ENCODE data around the gene AHNAK2.
"Not testable (repeated sequence)": the region's sequence is repeated elsewhere in the genome, so short reads cannot be mapped to it uniquely, and the experiment has no call there.

AHNAK2 gene
- 0 to 0.37 (median 0.13) reads per million in 4 experiments for total RNA-seq

DNA sequence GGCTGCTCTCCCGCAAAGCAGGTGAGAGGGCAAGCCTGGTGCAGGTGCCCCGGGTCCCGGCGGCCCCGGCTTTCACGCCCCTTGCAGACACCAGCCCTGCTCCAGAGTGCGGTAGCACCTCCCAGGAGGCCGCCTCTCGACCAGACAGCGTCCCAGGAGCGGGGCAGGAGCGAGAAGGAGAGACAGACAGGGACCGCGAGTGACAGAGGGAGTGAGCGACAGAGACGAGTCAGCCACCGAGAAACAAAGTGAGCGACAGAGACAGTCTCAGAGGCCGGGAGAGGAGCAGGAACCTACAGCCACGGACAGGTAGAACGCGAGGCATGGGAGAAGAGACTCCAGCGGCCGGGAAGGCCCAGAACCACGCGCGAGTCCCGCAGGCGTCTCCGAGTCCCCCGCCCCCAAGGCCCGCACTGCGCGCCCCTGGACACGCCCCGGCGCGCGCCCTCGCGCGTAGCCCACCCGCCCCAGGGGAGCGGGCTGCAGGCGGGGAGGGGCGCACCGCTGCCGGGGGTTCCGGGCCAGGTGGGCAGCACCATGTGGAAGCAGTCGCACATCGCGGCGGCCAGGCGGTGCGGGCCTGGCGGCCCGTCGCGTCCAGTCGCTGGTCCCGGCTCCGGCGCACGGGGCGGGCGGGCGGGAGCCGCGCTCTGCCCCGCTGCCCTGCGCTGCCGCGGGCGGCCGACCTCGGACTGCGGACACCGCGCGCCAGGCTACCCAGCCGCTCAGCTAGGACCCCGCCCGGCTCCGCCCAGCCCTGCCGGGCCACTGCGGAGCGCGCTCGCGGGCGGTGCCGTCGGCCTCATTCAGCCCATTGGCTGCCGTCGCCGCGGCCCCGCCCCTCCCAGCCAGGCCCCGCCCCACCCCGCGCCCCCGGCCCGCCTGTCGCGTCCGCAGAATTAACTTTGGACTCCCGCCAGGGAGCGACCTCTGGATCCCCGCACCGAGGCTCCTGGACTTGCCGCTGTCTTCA lies at the start of gene AHNAK2:
Gene AHNAK2, minus strand, starts transcription at position 694 of the 973 bp plus-strand sequence. Its CDS starts 137 bp downstream, at position 557.
- peak; percentile 19 for DNase-seq

- not testable (repeated sequence) for DNase-seq
Measured at GRCh38 chr14:105027718-105028117, 49.5 kb upstream of the AHNAK2 start.

DNA sequence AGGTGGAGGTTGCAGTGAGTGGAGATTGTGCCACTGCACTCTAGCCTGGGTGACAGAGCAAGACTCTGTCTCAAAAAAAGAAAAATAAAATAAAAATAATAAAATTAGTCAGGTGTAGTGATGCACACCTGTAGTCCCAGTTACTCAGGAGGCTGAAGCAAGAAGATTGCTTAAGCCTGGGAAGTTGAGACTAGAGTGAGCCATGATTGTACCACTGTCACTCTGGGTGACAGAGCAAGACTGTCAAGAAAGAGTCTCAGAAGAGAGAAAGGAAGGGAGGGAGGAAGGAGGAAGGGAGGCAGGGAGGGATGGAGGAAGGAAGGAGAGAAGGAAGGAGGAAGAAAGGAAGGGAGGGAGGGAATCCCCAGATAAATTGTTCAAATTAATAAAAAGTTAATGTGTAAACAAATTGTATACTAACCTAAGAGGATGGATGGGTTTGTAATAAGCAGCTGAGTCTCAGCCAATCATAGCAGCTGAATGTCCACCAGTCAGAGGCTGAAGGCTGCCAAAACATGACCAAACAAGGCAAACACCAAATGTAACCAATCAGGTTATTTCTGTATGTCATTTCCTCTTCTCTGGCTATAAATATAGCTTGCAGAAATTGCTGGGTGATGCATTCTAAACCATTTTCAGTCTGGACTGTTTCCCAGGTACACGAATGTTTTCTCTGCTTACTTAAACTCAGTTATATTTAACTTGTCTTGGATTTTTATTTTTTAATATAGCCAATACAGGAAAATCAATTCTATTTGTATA lies 48.8 kb upstream of the AHNAK2 start:
- no peak for DNase-seq

DNA sequence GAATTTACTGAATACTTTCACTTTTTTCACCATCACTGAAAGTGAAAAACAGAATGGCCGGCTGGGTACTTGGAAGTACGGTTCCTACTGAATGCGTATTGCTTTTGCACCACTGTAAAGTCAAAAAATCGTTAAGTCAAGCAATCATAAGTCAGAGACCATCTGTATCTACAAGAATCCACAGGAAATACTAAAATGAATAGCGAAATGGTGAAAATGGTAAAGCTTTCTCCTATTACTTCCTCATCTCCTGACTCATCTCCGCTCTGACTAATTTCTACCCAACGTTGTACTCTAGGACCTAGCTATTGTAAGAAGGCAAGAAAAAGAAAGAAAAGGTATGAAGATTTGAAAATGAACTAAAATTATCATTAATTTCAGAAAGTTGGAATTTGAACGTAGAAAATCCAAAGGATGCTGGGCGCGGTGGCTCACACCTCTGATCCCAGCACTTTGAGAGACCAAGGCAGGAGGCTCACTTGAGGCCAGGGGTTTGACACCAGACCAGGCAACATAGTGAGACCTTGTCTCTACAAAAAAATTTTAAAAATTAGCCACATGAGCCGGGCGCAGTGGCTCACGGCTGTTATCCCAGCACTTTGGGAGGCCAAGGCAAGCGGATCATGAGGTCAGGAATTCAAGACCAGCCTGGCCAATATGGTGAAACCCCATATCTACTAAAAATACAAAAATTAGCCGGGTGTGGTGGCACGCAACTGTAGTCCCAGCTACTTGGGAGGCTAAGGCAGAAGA lies 48.0 kb upstream of the AHNAK2 start:
- no peak for DNase-seq

- DNase-seq, result no peak
Measured at GRCh38 chr14:105025429-105025828, 47.3 kb upstream of the AHNAK2 start.

- DNase-seq, result no peak
Measured at GRCh38 chr14:105023791-105024480, 45.8 kb upstream of the AHNAK2 start.

DNA sequence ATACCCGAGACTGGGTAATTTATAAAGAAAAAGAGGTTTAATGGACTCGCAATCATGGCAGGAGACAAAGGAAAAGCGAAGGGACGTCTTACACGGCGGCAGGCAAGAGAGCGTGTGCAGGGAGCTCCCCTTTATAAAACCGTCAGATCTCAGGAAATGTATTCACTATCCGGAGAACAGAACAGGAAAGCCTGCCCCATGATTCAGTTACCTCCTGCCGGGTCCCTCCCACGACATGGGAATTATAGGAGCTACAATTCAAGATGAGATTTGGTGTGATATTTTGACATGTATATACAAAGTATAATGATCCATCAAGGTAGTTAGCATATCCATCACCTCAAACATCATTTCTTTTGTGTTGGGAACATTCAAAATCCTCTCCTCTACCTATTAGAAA lies 45.0 kb upstream of the AHNAK2 start:
- DNase-seq, result no peak

- DNase-seq, result no peak
Measured at GRCh38 chr14:105022276-105022670, 44.1 kb upstream of the AHNAK2 start.

- peak; percentile 23 for DNase-seq
Measured at GRCh38 chr14:105021656-105022275, 43.6 kb upstream of the AHNAK2 start.

- peak; percentile 97 for DNase-seq
Measured at GRCh38 chr14:105020815-105021655, 42.9 kb upstream of the AHNAK2 start, which contains the start of gene CDCA4. Gene CDCA4 (minus strand): TSS chr14:105021083. CDS start chr14:105011929, 9,154 bp downstream.

- peak; percentile 54 for DNase-seq
Measured at GRCh38 chr14:105019861-105020814, 42.0 kb upstream of the AHNAK2 start.

DNA sequence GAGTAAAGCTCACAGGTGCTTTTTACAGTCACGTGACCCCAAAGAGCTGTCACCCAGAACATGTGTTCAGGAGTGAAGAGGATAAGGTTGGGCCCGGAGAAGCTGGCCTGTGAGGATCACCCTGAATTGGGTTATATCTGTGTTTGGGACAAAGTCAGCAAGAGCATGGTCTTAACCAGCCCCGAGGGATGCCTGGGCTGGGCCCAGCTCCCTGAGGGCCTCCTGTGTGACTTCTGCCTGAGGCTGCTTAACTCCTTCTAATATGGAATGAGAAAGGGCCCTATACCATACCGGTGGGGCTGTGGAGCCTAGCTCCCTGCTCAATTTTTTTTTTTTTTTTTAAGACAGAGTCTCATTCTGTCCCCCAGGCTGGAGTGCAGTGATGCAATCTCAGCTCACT lies 40.2 kb upstream of the AHNAK2 start:
- DNase-seq, result no peak

GRCh38 chr14:105015905-105016304 lies 37.7 kb upstream of the AHNAK2 start:
- no peak for DNase-seq

GRCh38 chr14:105015242-105015641 lies 37.1 kb upstream of the AHNAK2 start:
- DNase-seq, result no peak

DNA sequence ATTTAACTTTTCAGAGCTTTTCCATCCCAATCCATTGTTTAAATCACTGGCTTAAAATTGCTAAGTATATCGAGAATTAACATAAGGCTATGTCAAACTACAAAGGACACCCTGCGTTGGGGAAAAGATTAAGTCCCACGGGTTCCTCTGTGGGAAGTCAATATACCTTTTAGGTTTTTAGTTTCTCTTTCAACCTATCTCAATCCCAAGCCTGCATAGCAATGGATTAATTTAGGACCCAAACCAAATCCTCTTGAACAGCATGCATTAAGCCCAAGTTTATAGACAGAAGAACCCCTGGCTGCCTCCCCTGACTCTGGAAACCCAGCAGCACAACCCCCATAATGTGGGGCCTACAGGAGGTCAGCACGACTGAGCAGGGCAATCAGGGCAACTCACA lies 36.5 kb upstream of the AHNAK2 start:
- no peak for DNase-seq

DNA sequence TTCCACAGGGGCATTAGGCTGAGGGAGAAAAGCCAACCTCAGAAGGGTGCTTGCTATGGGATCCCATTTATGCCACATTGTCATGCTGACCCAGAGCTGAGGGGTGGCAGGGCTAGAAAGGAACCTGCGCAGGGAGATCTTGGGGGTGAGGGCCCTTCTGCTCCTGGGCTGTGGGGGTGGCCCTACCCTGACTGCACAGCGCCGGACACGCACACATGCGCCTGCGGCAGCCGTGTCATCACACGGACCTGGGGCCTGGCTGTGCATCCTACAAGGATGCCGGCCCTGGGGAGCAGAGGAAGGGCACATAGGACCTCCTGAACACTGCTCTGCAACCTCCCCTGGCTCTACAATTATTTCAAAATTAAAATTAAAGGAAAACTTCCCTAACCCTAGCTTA lies 35.9 kb upstream of the AHNAK2 start:
- DNase-seq, result no peak

DNA sequence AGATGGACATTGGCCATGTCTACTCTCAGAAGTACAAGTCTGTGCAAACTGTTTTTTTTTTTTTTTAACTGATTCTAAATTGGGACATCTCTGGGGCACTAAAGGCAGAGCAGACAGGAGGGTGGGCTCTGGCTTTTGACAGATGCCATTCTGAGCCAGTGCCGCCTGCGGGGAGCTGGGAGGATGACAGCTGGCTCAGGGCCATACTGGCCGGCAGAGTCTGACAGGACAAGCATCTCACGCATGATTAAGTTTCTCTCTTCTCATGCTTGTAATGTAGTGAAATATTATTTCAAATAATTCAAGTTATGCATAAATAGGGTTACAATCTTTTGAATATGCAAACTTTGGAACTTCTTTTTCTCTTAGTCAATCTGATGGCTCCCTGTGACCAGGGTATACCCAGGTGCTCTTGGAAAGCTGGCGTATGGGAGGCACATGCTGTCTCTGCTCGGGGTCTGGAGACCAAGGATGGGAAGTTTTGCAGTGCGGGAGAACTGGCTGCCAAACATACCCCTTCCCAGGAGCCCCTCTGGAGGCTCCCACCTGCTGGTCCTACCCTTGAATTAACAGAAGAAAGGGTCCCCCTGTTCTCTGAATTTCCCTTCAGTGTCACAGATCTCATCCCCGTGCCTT lies 35.1 kb upstream of the AHNAK2 start:
- no peak for DNase-seq

- DNase-seq, result no peak
Measured at GRCh38 chr14:105012171-105012985, 34.2 kb upstream of the AHNAK2 start.
